K562 (cell line): Measurements from ENCODE around the gene SLC44A2.

ENCODE experiments used
- CTCF ChIP-seq, 3 experiments: IDR thresholded peaks in 2 of 3; conservative IDR thresholded peaks in 1 of 3; 2 replicates each; pipeline ENCODE4 v1.5.1; 2011 to 2012; ENCODE audit warnings: low read length in 3 of 3, mild to moderate bottlenecking in 3 of 3, control low read depth in 2 of 3, improper control_type of control experiment in 1 of 3, inconsistent platforms in 1 of 3, low read depth in 1 of 3, mixed read lengths in 1 of 3, moderate library complexity in 1 of 3; ENCODE audit not compliant: insufficient read depth in 2 of 3
- EHMT2 ChIP-seq: fragments of 450-650 bp; IDR thresholded peaks from 2 replicates; pipeline ENCODE4 v1.6.1; 2018; ENCODE audit warnings: antibody characterized with exemption
- EP300 ChIP-seq: IDR thresholded peaks from 2 replicates; pipeline ENCODE4 v1.6.1; 2012; ENCODE audit warnings: low read length, improper control_type of control experiment
- EZH2 ChIP-seq: IDR thresholded peaks from 2 replicates; pipeline ENCODE4 v1.6.1; 2012; ENCODE audit warnings: low read depth, mild to moderate bottlenecking, inconsistent platforms, low read length, borderline replicate concordance
- FOS ChIP-seq: IDR thresholded peaks from 3 replicates; pipeline ENCODE4 v1.6.1; 2011; ENCODE audit not compliant: insufficient read length; ENCODE audit errors: extremely low read depth
- OTX1 ChIP-seq: fragments of 450-650 bp; formaldehyde crosslinking; IDR thresholded peaks from 2 replicates; pipeline ENCODE4 v1.4.0; 2022; ENCODE audit warnings: mild to moderate bottlenecking
- POLR2A ChIP-seq: fragments of 450-650 bp; conservative IDR thresholded peaks from 2 replicates; pipeline ENCODE4 v1.6.1; 2016
- PRPF4 ChIP-seq: fragments of 200-400 bp; formaldehyde crosslinking; IDR thresholded peaks from one replicate; pipeline ENCODE4 v1.6.1; 2017; ENCODE audit warnings: low read length, low read depth, mild to moderate bottlenecking; ENCODE audit not compliant: insufficient read depth, poor library complexity, severe bottlenecking
- ZFP30 ChIP-seq: fragments of 250-450 bp; sonication (Bioruptor Pico); IDR thresholded peaks from 2 replicates; pipeline ENCODE4 v1.8.0; 2022; ENCODE audit warnings: moderate library complexity, mild to moderate bottlenecking, inconsistent platforms, borderline replicate concordance
- ZFX ChIP-seq: sonication (generic); formaldehyde crosslinking; IDR thresholded peaks from 2 replicates; pipeline ENCODE4 v1.8.0; 2022; ENCODE audit warnings: mild to moderate bottlenecking, missing genetic modification reagents, moderate library complexity
- ZNF12 ChIP-seq: sonication (generic); formaldehyde crosslinking; IDR thresholded peaks from 2 replicates; pipeline ENCODE4 v1.4.0; 2020; ENCODE audit warnings: mild to moderate bottlenecking, missing genetic modification reagents
- TF ChIP-seq, protein P1 (sequence below): IDR thresholded peaks from 2 replicates; pipeline ENCODE4 v1.6.1; 2011; ENCODE audit warnings: borderline replicate concordance, low read depth, mild to moderate bottlenecking, moderate library complexity, low read length; ENCODE audit not compliant: insufficient read depth, poor library complexity, severe bottlenecking

DNA sequence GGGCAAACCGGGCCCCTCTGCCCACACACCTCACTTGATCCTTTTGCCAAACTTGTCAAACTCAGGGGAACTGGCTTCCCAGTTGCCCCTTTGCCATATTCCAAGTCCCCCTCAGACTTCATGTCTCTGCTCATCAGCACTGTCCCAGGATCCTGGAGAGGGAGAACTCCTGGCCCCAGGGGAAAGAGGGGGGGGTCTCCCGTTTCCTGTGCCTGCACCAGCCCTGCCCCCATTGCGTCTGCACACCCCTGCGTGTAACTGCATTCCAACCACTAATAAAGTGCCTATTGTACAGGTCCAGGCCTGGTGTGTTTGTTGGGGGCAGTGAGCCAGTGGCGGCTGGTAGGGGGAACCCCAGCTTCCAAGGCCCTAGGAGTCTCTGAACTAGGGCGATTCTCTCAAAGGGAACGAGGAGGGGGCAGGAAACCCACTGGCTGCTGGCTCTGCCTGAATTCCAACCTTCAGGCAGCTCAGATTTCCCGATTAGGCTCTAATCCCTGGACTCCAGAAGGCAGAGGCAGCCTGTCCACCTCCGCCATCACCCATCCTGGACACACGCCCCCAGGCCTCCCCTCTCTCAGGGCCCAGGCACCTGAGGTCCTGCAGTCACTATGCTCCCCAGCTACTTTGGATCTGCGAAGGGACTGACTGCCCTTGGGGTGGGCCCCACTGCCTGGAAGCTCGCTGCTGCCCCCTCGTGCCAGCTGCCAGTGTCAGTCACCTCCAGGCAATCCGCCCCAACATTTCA is 19.1 kb downstream of the SLC44A2 start:
- TF ChIP-seq OTX1 (peak; percentile 8; the same call in 1 of the 2 replicates), FOS (no peak), EHMT2 (no peak), EP300 (no peak), ZFX (CRISPR knock-in tag) (no peak), ZNF12 (CRISPR knock-in tag) (no peak), CTCF (IDR thresholded peaks at IDR 0.05 in 2 of 3, conservative IDR thresholded peaks at IDR 0.05 in 1 of 3; ENCODE audit: insufficient read depth in 2 of 3, low read depth in 1 of 3, low read length in 3 of 3) (peak; percentile 92 to 98 (median 97)), ZFP30 (no peak), PRPF4 (no peak), EZH2 (no peak), POLR2A (no peak)
- TF ChIP-seq, protein P1, sequence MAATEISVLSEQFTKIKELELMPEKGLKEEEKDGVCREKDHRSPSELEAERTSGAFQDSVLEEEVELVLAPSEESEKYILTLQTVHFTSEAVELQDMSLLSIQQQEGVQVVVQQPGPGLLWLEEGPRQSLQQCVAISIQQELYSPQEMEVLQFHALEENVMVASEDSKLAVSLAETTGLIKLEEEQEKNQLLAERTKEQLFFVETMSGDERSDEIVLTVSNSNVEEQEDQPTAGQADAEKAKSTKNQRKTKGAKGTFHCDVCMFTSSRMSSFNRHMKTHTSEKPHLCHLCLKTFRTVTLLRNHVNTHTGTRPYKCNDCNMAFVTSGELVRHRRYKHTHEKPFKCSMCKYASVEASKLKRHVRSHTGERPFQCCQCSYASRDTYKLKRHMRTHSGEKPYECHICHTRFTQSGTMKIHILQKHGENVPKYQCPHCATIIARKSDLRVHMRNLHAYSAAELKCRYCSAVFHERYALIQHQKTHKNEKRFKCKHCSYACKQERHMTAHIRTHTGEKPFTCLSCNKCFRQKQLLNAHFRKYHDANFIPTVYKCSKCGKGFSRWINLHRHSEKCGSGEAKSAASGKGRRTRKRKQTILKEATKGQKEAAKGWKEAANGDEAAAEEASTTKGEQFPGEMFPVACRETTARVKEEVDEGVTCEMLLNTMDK = no peak
